HCT116 (cell line): Measurements from ENCODE around the gene NOXO1. TPM values are rescaled to one million over a fixed set of nuclear protein-coding genes. Genes with fewer than 3 reads are reported as not detected.
"Not testable (repeated sequence)": the region's sequence is repeated elsewhere in the genome, so short reads cannot be mapped to it uniquely, and the experiment has no call there.

ENCODE experiments used
- ATAC-seq: fragments of 200-7000 bp; cut with Tn5 transposase; 2 replicates; pipeline ENCODE4 v1.9.1; 2020; ENCODE audit warnings: mild to moderate bottlenecking, moderate library complexity
- BruUV-seq: library from RNA; stranded (reverse); fragments of 400-500 nt; replicated peaks from 2 replicates; lab custom pipeline; 2021; lab: Mats Ljungman, UMichigan
- CTCF ChIA-PET: fragments of 300-600 bp; sonication (Branson Sonifier 250); formaldehyde crosslinking; loops from one replicate; lab custom pipeline; 2021; ENCODE audit warnings: antibody characterized with exemption; lab: Charles Lee
- POLR2A ChIA-PET: fragments of 300-600, 350-600 bp; sonication (Branson Sonifier 250); formaldehyde crosslinking; loops from one replicate; lab custom pipeline; 2021; ENCODE audit warnings: antibody characterized with exemption; lab: Charles Lee
- RAD21 ChIA-PET, 2 experiments: fragments of 300-600 bp; sonication (Branson Sonifier 250); formaldehyde crosslinking; loops; one replicate each; lab custom pipeline; 2023; ENCODE audit warnings: low total read pairs in 2 of 2; ENCODE audit not compliant: uncharacterized antibody in 2 of 2, unreplicated experiment in 2 of 2, low non-redundant PET in 1 of 2; lab: Charles Lee
- DNase-seq: peaks from one replicate; pipeline ENCODE4 v3.0.0-alpha.2; 2010; ENCODE audit warnings: low read depth, low spot score
- H2AFZ ChIP-seq: fragments of 200-600 bp; shearing (Covaris generic), sonication (generic); 2 replicates; pipeline ENCODE4 v1.6.1; 2017; ENCODE audit warnings: low read depth, mixed run types, mixed read lengths, antibody characterized with exemption, low read length; ENCODE audit not compliant: poor library complexity, severe bottlenecking
- H3K27ac ChIP-seq: 2 replicates; pipeline ENCODE4 v1.5.1; 2012; ENCODE audit warnings: low read depth, low read length
- H3K27me3 ChIP-seq: fragments of 200-600 bp; sonication (generic); 2 replicates; pipeline ENCODE4 v1.6.1; 2016; ENCODE audit warnings: mixed run types, low read length, mixed read lengths; ENCODE audit not compliant: insufficient read depth
- H3K36me3 ChIP-seq, 2 experiments: fragments of 200-500 bp in 1 of 2; fragments of 200-600 bp in 1 of 2; sonication (Bioruptor generic) in 1 of 2; sonication (generic) in 1 of 2; 2 replicates each; pipeline versions ENCODE4 v1.5.1 to v1.6.1; 2014 to 2016; ENCODE audit warnings: low read length in 2 of 2, inconsistent platforms in 1 of 2, mixed read lengths in 1 of 2, mixed run types in 1 of 2; ENCODE audit not compliant: insufficient read depth in 2 of 2, control insufficient read depth in 1 of 2
- H3K4me1 ChIP-seq, 2 experiments: fragments of 200-600 bp in 1 of 2; sonication (generic) in 1 of 2; 2 replicates each; pipeline versions ENCODE4 v1.5.1 to v1.6.1; 2012 to 2017; ENCODE audit warnings: low read length in 2 of 2, inconsistent platforms in 1 of 2, mild to moderate bottlenecking in 1 of 2, mixed read lengths in 1 of 2, mixed run types in 1 of 2, moderate library complexity in 1 of 2; ENCODE audit not compliant: insufficient read depth in 2 of 2, control insufficient read depth in 1 of 2
- H3K4me2 ChIP-seq: fragments of 200-600 bp; sonication (generic); 2 replicates; pipeline ENCODE4 v1.6.1; 2017; ENCODE audit warnings: mixed run types, low read length, mixed read lengths
- H3K4me3 ChIP-seq, 2 experiments: fragments of 200-600 bp in 1 of 2; sonication (generic) in 1 of 2; replicated peaks in 1 of 2; 2 replicates each; pipeline ENCODE4 v1.5.1; 2011 to 2016; ENCODE audit warnings: low read length in 2 of 2, control low read depth in 1 of 2, low read depth in 1 of 2, mild to moderate bottlenecking in 1 of 2, mixed read lengths in 1 of 2, mixed run types in 1 of 2
- H3K79me2 ChIP-seq: fragments of 200-600 bp; sonication (generic); 2 replicates; pipeline ENCODE4 v1.6.1; 2017; ENCODE audit warnings: mild to moderate bottlenecking, mixed run types, low read length, moderate library complexity, mixed read lengths; ENCODE audit not compliant: insufficient read depth
- H3K9ac ChIP-seq: fragments of 200-600 bp; sonication (generic); 2 replicates; pipeline ENCODE4 v1.6.1; 2016; ENCODE audit warnings: low read length, mixed read lengths
- H3K9me2 ChIP-seq: fragments of 200-600 bp; sonication (generic), shearing (Covaris generic); 2 replicates; pipeline ENCODE4 v1.6.1; 2017; ENCODE audit warnings: mixed run types, mild to moderate bottlenecking, moderate library complexity; ENCODE audit not compliant: insufficient read depth
- H3K9me3 ChIP-seq, 2 experiments: fragments of 200-500 bp in 1 of 2; fragments of 200-600 bp in 1 of 2; sonication (Bioruptor generic) in 1 of 2; sonication (generic) in 1 of 2; 2 replicates each; pipeline ENCODE4 v1.6.1; 2014 to 2017; ENCODE audit warnings: low read length in 2 of 2, mixed read lengths in 2 of 2, inconsistent platforms in 1 of 2, low read depth in 1 of 2, mild to moderate bottlenecking in 1 of 2, mixed run types in 1 of 2, moderate library complexity in 1 of 2; ENCODE audit not compliant: control insufficient read depth in 1 of 2, insufficient read depth in 1 of 2
- H4K20me1 ChIP-seq: fragments of 200-600 bp; sonication (generic), shearing (Covaris generic); 2 replicates; pipeline ENCODE4 v1.6.1; 2017; ENCODE audit warnings: mixed run types, mild to moderate bottlenecking, moderate library complexity; ENCODE audit not compliant: insufficient read depth
- CBX3 ChIP-seq: IDR thresholded peaks from 2 replicates; pipeline ENCODE4 v1.6.1; 2012; ENCODE audit warnings: low read depth
- ELF1 ChIP-seq: IDR thresholded peaks from 2 replicates; pipeline ENCODE4 v1.6.1; 2012; ENCODE audit warnings: low read depth, borderline replicate concordance
- EZH2phosphoT487 ChIP-seq: fragments of 200-600 bp; IDR thresholded peaks from 2 replicates; pipeline ENCODE4 v1.6.1; 2018; ENCODE audit warnings: antibody characterized with exemption, borderline replicate concordance
- POLR2A ChIP-seq: IDR thresholded peaks from 2 replicates; pipeline ENCODE4 v1.7.0; 2011; ENCODE audit warnings: borderline replicate concordance; ENCODE audit not compliant: insufficient read depth, insufficient read length; ENCODE audit errors: extremely low read depth
- SP1 ChIP-seq: IDR thresholded peaks from 2 replicates; pipeline ENCODE4 v1.6.1; 2012; ENCODE audit warnings: low read depth
- TCF7L2 ChIP-seq: IDR thresholded peaks from 2 replicates; pipeline ENCODE4 v1.7.0; 2011; ENCODE audit warnings: borderline replicate concordance, inconsistent platforms; ENCODE audit not compliant: insufficient read depth, insufficient read length; ENCODE audit errors: extremely low read depth
- ZFX ChIP-seq: fragments of 450-650 bp; IDR thresholded peaks from 2 replicates; pipeline ENCODE4 v1.6.1; 2017
- ZNF274 ChIP-seq: fragments of 200-500 bp; sonication (Bioruptor generic); IDR thresholded peaks from 2 replicates; pipeline ENCODE4 v1.6.1; 2014; ENCODE audit warnings: mild to moderate bottlenecking, low read depth, low read length, inconsistent platforms
- intact Hi-C: fragments of 100-400 bp; cut with micrococcal nuclease; formaldehyde crosslinking; loops from 2 replicates; pipeline ENCODE4 v1.10.0; 2022
- total RNA-seq: library from RNA; stranded (reverse); gene quantifications from one replicate; pipeline ENCODE4 v1.2.1, GENCODE V29; 2021; ENCODE audit not compliant: unreplicated experiment
- TF ChIP-seq, protein P1 (sequence below): IDR thresholded peaks from 2 replicates; pipeline ENCODE4 v1.6.1; 2012
- TF ChIP-seq, protein P2 (sequence below): IDR thresholded peaks from 2 replicates; pipeline ENCODE4 v1.6.1; 2012; ENCODE audit warnings: low read depth
- TF ChIP-seq, protein P3 (sequence below): IDR thresholded peaks from 2 replicates; pipeline ENCODE4 v1.6.1; 2011; ENCODE audit warnings: mild to moderate bottlenecking, low read length, moderate library complexity; ENCODE audit not compliant: insufficient replicate concordance; ENCODE audit errors: extremely low read depth

Gene NOXO1
- total RNA-seq, 1 experiment from 2014 or later: 10.0 TPM

DNA sequence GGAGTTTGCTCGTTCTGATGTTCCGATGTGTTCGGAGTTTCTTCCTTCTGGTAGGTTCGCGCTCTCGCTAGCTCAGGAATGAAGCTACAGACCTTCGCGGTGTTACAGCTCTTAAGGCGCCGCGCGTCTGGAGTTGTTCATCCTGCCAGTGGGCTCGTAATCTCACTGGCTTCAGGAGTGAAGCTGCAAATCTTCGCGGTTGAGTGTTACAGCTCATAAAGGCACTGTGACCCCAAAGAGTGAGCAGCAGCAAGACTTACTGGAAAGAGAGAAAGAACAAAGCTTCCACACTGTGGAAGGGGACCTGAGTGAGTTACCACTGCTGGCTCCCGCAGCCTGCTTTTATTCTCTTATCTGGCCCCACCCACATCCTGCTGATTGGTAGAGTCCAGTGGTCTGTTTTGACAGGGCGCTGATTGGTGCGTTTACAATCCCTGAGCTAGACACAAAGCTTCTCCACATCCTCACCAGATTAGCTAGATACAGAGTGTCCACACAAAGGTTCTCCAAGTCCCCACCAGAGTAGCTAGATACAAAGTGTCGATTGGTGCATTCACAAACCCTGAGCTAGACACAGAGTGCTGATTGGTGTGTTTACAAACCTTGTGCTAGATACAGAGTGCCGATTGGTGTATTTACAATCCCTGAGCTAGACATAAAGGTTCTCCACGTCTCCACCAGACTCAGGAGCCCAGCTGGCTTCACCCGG, 23.7 kb downstream of the NOXO1 start:
- ChIA-PET POLR2A (interaction anchor here (1.7 kb wide), 1 partner anchor 14 kb away, joined by 8 read pairs; the partner anchor contains the start of gene MSRB1), RAD21 (interaction anchor here in 1 of 2 experiments (0.7 kb wide), 1 partner anchor 51 kb away, joined by 4 read pairs; no protein-coding TSS in a partner anchor)
- intact Hi-C loops, BruUV-seq, H3K9me3 ChIP-seq, H3K4me2 ChIP-seq, H3K4me3 ChIP-seq, DNase-seq, H4K20me1 ChIP-seq, H2AFZ ChIP-seq: not testable (repeated sequence)
- Histone ChIP-seq H3K27ac (peak overlapping the region; percentile 88; the same call in 1 of the 2 replicates), H3K79me2 (peaks cover 30% of the 10 kb centered on the region)
- peak; percentile 51 for TF ChIP-seq POLR2A
- TF ChIP-seq, all 23 proteins: peak for 1; not testable (repeated sequence) for 22
- not testable (repeated sequence) for H3K9ac ChIP-seq, H3K9me2 ChIP-seq, ATAC-seq, H3K36me3 ChIP-seq, H3K27me3 ChIP-seq
- peaks cover 10 to 30% of the 10 kb centered on the region in 2 experiments for H3K4me1 ChIP-seq
- CTCF ChIA-PET: interaction anchor here (0.8 kb wide), 1 partner anchor 1615 kb away, joined by 3 read pairs; no protein-coding TSS in a partner anchor

DNA sequence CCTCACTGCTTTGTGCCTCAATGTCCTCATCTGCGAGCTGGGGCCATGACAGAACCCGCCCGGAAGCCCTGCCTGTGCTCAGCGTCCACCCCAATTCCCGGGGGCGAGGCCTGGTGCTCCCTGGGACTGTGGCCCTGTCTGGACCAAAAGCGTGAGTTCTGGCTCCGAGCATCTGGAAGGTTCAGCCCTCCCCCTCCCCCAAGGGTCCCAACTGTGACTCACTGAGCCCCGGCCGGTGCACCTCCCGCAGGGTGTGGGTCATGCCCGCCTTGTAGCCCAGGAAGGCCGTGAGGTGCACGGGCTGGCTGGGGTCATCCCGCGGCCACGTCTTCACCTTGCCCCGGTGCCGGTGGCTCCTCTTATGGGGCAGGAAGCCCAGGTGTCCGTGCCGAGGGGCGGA, 27.5 kb downstream of the NOXO1 start:
- Histone ChIP-seq H4K20me1 (no peaks in the 10 kb centered on the region), H2AFZ (no peak overlapping the region), H3K79me2 (no peaks in the 10 kb centered on the region), H3K4me3 (no peak overlapping the region), H3K9ac (no peak overlapping the region), H3K4me2 (no peak overlapping the region), H3K27me3 (no peaks in the 10 kb centered on the region), H3K36me3 (no peaks in the 10 kb centered on the region), H3K4me1 (peaks cover 2 to 5% of the 10 kb centered on the region in 2 experiments), H3K9me3 (no peaks in the 10 kb centered on the region), H3K27ac (no peak overlapping the region), H3K9me2 (no peaks in the 10 kb centered on the region)
- CTCF ChIA-PET: no interaction called here
- RAD21 ChIA-PET: no interaction called here
- BruUV-seq: no TSS peak
- DNase-seq (no peak), ATAC-seq (no peak)
- intact Hi-C loops: no loop called here
- POLR2A ChIA-PET: interaction anchor here (1.0 to 2.8 kb wide), 3 partner anchors 10 to 202 kb away, joined by 3 to 17 read pairs (median 9); partner anchors contain the start of genes MSRB1, RPS2 and TRAF7
- TF ChIP-seq SP1: no peak
- TF ChIP-seq, protein P1, sequence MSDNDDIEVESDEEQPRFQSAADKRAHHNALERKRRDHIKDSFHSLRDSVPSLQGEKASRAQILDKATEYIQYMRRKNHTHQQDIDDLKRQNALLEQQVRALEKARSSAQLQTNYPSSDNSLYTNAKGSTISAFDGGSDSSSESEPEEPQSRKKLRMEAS: no peak
- TF ChIP-seq CBX3: no peak
- no peak for TF ChIP-seq EZH2phosphoT487
- TF ChIP-seq TCF7L2: no peak
- TF ChIP-seq ZFX: no peak
- no peak for TF ChIP-seq POLR2A
- TF ChIP-seq ELF1: no peak
- TF ChIP-seq ZNF274: no peak
- TF ChIP-seq, protein P2, sequence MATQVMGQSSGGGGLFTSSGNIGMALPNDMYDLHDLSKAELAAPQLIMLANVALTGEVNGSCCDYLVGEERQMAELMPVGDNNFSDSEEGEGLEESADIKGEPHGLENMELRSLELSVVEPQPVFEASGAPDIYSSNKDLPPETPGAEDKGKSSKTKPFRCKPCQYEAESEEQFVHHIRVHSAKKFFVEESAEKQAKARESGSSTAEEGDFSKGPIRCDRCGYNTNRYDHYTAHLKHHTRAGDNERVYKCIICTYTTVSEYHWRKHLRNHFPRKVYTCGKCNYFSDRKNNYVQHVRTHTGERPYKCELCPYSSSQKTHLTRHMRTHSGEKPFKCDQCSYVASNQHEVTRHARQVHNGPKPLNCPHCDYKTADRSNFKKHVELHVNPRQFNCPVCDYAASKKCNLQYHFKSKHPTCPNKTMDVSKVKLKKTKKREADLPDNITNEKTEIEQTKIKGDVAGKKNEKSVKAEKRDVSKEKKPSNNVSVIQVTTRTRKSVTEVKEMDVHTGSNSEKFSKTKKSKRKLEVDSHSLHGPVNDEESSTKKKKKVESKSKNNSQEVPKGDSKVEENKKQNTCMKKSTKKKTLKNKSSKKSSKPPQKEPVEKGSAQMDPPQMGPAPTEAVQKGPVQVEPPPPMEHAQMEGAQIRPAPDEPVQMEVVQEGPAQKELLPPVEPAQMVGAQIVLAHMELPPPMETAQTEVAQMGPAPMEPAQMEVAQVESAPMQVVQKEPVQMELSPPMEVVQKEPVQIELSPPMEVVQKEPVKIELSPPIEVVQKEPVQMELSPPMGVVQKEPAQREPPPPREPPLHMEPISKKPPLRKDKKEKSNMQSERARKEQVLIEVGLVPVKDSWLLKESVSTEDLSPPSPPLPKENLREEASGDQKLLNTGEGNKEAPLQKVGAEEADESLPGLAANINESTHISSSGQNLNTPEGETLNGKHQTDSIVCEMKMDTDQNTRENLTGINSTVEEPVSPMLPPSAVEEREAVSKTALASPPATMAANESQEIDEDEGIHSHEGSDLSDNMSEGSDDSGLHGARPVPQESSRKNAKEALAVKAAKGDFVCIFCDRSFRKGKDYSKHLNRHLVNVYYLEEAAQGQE: no peak
- TF ChIP-seq, protein P3, sequence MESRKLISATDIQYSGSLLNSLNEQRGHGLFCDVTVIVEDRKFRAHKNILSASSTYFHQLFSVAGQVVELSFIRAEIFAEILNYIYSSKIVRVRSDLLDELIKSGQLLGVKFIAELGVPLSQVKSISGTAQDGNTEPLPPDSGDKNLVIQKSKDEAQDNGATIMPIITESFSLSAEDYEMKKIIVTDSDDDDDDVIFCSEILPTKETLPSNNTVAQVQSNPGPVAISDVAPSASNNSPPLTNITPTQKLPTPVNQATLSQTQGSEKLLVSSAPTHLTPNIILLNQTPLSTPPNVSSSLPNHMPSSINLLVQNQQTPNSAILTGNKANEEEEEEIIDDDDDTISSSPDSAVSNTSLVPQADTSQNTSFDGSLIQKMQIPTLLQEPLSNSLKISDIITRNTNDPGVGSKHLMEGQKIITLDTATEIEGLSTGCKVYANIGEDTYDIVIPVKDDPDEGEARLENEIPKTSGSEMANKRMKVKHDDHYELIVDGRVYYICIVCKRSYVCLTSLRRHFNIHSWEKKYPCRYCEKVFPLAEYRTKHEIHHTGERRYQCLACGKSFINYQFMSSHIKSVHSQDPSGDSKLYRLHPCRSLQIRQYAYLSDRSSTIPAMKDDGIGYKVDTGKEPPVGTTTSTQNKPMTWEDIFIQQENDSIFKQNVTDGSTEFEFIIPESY: no peak
